Aorta (tissue), 5 donors: ENCODE data around the gene SCAF4. TPM values are rescaled to one million over a fixed set of nuclear protein-coding genes. Genes with fewer than 3 reads are reported as not detected.

Experiments used
- ATAC-seq: fragments of 200-7000 bp; cut with Tn5 transposase; one replicate; pipeline ENCODE4 v1.9.1; 2022; ENCODE audit warnings: moderate library complexity; ENCODE audit not compliant: low FRiP score
- DNase-seq, 2 donors: peaks; one replicate each; pipeline ENCODE4 v3.0.0-alpha.2; 2020
- H3K27ac ChIP-seq, 2 donors: one replicate each; pipeline ENCODE4 v1.5.1; 2013; ENCODE audit warnings: low read length in 2 of 2, mild to moderate bottlenecking in 2 of 2, moderate library complexity in 2 of 2, control low read depth in 1 of 2, inconsistent platforms in 1 of 2, low read depth in 1 of 2
- H3K27me3 ChIP-seq, 2 donors: one replicate each; pipeline ENCODE4 v1.6.1; 2013; ENCODE audit warnings: control low read depth in 1 of 2, low read length in 1 of 2, mild to moderate bottlenecking in 1 of 2, moderate library complexity in 1 of 2; ENCODE audit not compliant: insufficient read depth in 2 of 2, control insufficient read depth in 1 of 2
- H3K36me3 ChIP-seq, 2 donors: one replicate each; pipeline ENCODE4 v1.6.1; 2013; ENCODE audit warnings: control low read depth in 1 of 2, low read length in 1 of 2, mild to moderate bottlenecking in 1 of 2; ENCODE audit not compliant: insufficient read depth in 2 of 2, control insufficient read depth in 1 of 2
- H3K4me1 ChIP-seq, 2 donors: one replicate each; pipeline ENCODE4 v1.6.1; 2013; ENCODE audit warnings: low read length in 2 of 2, control low read depth in 1 of 2, mild to moderate bottlenecking in 1 of 2, moderate library complexity in 1 of 2; ENCODE audit not compliant: insufficient read depth in 2 of 2, control insufficient read depth in 1 of 2
- H3K4me3 ChIP-seq, 2 donors: one replicate each; pipeline ENCODE4 v1.5.1; 2013; ENCODE audit warnings: low read length in 2 of 2, control low read depth in 1 of 2, mild to moderate bottlenecking in 1 of 2
- H3K9me3 ChIP-seq: one replicate; pipeline ENCODE4 v1.6.1; 2013; ENCODE audit warnings: mild to moderate bottlenecking, low read length; ENCODE audit not compliant: control insufficient read depth
- WGBS, 2 donors: extraction: QIAGEN DNeasy Blood & Tissue Kit; methylation state at CpG; one replicate each; pipeline ENCODE4 v1.1.7; 2013; 5-methylcytosine and 5-hydroxymethylcytosine counted together
- intact Hi-C, 2 donors: fragments of 100-400 bp; cut with DNase I; formaldehyde crosslinking; loops; one replicate each; pipeline versions ENCODE4 v1.14.2 to v1.15.0; 2022
- polyA plus RNA-seq, 2 donors: library from polyadenylated mRNA; stranded (reverse); fragments of 200-250 nt; gene quantifications; one replicate each; pipeline ENCODE4 v1.2.3, GENCODE V29; 2013
- total RNA-seq, 2 donors: library from RNA; stranded (reverse); fragmentation: NEBNext Ultra II Directional; extraction: Animal tissue kit (Norgen Biotek cat#: 25700); gene quantifications; one replicate each; pipeline ENCODE4 v1.2.1, GENCODE V29; 2021
- donor health status: healthy with polysubstance abuse.
- donor health status: Bipolar disorder and iron deficiency.
- donor health status: DM: no; HTN: no; CAD: no.
- donor health status: DM: no; HTN: no; CAD: no.
- donor health status: DM: yes; HTN: yes; CAD: no.

The SCAF4 gene
- total and polyA plus RNA-seq, 4 donors = 5.3 to 33.9 (median 21.2) TPM

DNA sequence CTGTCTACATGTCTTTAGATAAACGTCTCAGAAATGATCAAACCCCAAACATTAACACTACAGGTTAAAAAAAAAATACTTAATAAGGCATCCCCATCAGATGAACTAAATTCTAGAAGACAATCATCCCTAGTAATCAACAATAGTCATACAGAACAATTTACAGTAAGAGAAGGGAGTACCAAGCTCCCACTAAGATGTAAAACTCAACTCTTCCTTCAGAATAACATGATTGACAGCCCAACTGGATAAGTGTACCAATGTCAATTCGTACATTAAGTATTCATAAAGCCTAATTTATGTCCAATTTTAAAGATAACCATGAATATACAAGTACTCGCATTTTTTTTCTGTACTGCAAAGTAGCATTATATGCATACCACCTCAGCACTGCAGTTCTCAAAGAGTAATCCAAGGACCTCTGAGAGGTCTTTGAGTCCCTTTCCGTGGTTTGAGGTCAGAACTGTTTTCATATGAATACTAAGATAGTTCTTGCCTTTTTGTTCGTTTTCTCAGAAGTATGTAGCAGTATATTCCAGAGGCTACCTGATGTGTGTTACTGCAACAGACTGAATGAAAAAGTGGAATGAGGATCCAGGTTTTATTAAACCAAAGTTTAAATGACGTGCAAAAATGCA is 6.6 kb downstream of the SCAF4 start:
- Histone ChIP-seq H3K9me3 (no peaks in the 10 kb centered on the region), H3K36me3 (no peaks in the 10 kb centered on the region), H3K27ac (no peak overlapping the region), H3K27me3 (no peaks in the 10 kb centered on the region), H3K4me1 (peaks cover 0 to 6% of the 10 kb centered on the region in 2 donors), H3K4me3 (no peak overlapping the region)
- 83 to 85% methylated on average over 6 of the region's 6 CpGs for WGBS, 2 donors
- DNase-seq (no peak), ATAC-seq (no peak)
- intact Hi-C loops = no loop called here

DNA sequence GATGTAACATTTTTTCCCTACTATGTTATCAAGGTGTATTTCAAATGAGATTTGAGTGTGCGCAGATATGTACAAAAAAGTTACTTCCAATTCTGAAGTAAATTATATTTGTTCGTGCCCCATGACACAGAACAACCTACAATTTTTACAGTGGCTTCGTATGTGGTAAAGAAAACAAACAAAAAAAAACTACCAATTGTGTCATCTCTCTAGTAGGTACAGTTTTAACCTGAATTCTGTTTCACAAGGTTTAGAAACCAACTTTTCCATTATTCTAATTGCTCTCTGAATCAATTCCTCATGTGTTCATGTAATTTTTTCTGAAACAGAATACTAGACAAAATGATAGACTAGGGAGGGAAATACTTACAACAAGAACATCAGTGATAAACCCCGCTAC is 7.4 kb downstream of the SCAF4 start:
- DNase-seq = no peak
- Histone ChIP-seq H3K27me3 (no peaks in the 10 kb centered on the region), H3K4me3 (no peak overlapping the region), H3K36me3 (no peaks in the 10 kb centered on the region), H3K9me3 (no peaks in the 10 kb centered on the region), H3K27ac (no peak overlapping the region), H3K4me1 (peaks cover 0 to 6% of the 10 kb centered on the region in 2 donors)
- intact Hi-C loops = no loop called here
- ATAC-seq = no peak
- WGBS, 2 donors = 86 to 87% methylated on average over 4 of the region's 4 CpGs

DNA sequence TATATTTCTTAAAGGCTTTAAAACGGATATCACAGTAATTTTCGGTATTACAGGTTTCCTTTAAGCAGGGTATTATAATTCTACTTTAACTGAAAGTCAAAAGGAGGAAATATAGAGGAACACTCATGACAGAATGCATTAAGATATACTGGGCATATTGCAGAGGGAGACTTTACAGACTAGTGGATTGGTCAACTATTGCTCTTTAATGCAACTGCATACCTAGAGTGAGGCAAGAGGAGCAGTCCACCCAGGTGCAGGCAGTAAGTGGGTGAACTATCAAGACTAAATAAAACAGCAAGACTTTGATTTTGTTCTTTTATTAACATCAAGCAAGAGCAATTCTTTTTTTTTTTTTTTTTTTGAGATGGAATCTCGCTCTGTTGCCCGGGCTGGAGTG is 10.5 kb downstream of the SCAF4 start:
- no peak for ATAC-seq
- H3K4me1 ChIP-seq = no peaks in the 10 kb centered on the region
- no peaks in the 10 kb centered on the region for H3K27me3 ChIP-seq
- no peak for DNase-seq
- WGBS, 2 donors = 77 to 91% methylated on average over 3 to 4 of the region's 4 CpGs
- no peaks in the 10 kb centered on the region for H3K36me3 ChIP-seq
- no peaks in the 10 kb centered on the region for H3K9me3 ChIP-seq
- no peak overlapping the region for H3K27ac ChIP-seq
- H3K4me3 ChIP-seq = no peak overlapping the region
- intact Hi-C loops = no loop called here

DNA sequence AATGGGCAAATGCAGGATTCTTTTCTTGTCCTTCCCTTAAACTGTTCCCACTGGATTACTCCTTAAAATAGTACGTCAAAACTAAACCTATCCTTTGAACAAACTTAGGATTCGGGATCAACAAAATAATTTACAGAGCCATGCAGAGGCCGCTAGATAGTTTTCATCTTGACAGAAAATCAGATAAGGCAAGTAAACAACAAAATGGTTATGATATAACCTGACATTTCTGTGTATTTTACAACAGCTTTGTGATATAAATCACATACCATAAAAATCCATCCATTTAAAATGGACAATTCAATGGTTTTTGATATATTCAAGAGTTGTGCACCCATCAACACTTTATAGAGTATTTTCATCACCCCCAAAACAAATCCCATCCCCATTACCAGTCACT is 11.2 kb downstream of the SCAF4 start:
- ATAC-seq (no peak), DNase-seq (no peak)
- WGBS, 2 donors = 82 to 89% methylated on average over 3 of the region's 3 CpGs
- Histone ChIP-seq H3K4me3 (no peak overlapping the region), H3K27me3 (no peaks in the 10 kb centered on the region), H3K36me3 (no peaks in the 10 kb centered on the region), H3K27ac (no peak overlapping the region), H3K9me3 (no peaks in the 10 kb centered on the region), H3K4me1 (no peaks in the 10 kb centered on the region)
- intact Hi-C loops = no loop called here

DNA sequence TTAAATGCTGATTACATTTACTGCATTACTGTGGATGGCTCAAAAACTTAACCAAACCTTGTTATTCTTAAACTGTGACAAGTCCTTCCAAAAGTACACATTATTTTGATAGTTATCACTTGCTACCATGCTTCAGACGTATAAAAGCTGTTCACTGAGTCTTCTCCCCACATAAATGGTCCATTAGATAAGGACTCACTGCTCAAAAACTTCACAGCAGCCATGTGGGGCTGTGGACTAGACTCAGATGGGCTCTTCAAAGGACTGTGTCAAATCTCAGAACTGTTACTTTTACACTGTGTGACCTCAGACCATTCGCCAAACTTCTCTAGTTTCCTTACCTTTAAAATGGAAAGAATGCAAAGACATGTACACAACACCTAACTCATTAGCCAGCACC is 11.6 kb downstream of the SCAF4 start:
- 49 to 50% methylated on average over 2 of the region's 2 CpGs for whole genome bisulfite sequencing, 2 donors
- no peak for ATAC-seq
- H3K4me1 ChIP-seq = no peaks in the 10 kb centered on the region

DNA sequence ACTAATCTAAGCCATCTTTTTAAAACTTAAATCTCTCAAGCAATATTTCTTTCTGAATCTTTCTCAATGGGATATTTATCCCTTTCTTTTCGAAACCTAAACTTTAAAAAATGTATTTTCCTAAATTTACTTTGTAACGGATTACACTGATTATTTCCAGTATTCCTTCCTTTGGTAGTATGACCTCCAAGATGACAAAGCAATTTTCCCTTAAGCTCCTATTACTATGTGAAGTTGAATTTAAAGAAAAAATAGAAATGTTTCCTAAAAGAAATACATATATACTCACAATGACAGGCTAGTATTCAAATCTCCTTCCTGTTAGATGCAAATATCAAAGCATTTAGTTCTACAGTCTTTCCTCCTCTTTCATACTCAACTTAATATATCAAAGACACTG is 15.8 kb downstream of the SCAF4 start:
- no peak overlapping the region for H3K27ac ChIP-seq
- no peaks in the 10 kb centered on the region for H3K9me3 ChIP-seq
- ATAC-seq (no peak), DNase-seq (no peak)
- no peaks in the 10 kb centered on the region for H3K36me3 ChIP-seq
- H3K4me3 ChIP-seq = no peak overlapping the region
- intact Hi-C loops = no loop called here
- WGBS, 2 donors = 74 to 80% methylated on average over 2 of the region's 2 CpGs
- no peaks in the 10 kb centered on the region for H3K27me3 ChIP-seq
- peaks cover 3 to 6% of the 10 kb centered on the region in 2 donors for H3K4me1 ChIP-seq

More for the DNA sequence above, 11.6 kb downstream of the SCAF4 start:
- Histone ChIP-seq H3K36me3 (no peaks in the 10 kb centered on the region), H3K27ac (no peak overlapping the region), H3K9me3 (no peaks in the 10 kb centered on the region), H3K4me3 (no peak overlapping the region), H3K27me3 (no peaks in the 10 kb centered on the region)
- intact Hi-C loops = no loop called here
- no peak for DNase-seq

DNA sequence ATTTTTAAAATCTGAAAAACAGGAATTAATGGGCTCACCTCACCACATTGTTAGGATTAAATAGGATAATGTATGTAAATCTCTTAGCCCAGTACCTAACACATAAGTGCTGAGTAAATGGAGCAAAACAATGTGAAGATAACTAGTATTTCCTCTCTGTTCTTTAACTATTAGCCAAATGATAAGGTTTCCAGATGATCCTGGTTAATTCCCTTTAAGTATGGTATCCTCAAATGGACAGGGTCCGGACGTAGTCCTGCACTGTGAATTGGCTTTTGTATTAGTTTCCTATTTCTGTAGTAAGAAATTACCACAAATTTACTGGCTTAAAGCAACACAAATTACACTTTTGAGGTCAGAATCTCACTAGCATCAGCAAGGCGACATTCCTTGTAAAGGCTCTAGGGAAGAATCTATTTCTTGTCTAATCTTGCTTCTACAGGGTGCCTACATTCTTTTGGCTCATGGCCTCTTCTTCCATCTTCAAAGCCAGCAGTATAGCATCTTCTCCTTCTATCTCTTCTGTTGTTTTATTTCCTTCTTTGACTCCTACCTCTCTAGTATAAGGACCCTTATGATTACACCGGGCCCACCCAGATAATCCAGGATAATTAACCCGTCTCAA is 17.1 kb downstream of the SCAF4 start:
- Histone ChIP-seq H3K27ac (no peak overlapping the region), H3K4me3 (no peak overlapping the region), H3K4me1 (peaks cover 3 to 6% of the 10 kb centered on the region in 2 donors), H3K36me3 (no peaks in the 10 kb centered on the region), H3K9me3 (no peaks in the 10 kb centered on the region), H3K27me3 (no peaks in the 10 kb centered on the region)
- 91% methylated on average over 5 of the region's 5 CpGs for WGBS, 2 donors
- no peak for DNase-seq
- intact Hi-C loops = no loop called here
- ATAC-seq = no peak

DNA sequence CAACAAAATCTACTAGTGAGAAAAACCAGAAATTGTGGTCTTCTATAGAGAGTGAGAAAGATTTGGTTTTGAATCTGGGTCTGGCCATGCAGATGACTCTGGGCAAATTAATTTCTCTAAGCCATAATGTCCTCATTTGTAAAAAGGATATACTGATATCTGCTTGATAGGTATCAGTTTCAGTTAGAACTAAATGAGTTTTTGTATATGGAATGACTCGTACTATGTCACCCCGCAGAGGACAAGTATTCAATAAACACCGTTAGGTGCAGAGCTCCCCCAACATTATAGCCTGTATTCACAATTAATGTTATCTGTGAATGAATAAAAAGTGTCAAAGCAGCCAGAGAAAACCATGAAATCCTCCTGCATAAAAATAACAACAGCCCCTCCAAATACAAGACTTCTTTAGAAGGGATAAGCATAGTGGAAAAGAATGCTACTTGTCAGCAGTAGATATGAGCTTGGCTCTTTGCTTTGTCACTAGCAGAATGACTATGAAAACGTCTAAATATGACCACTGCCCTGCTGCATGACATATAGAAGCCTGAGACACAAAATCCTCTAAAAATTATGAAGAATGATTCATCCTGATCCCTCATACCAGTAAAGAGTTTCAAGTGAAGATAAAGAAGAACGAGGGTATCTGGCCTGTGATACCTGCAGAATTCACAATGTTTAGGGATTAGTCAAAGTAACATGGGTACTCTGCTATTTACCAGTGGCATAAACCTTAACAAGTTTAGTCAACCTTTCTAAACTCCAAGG is 17.8 kb downstream of the SCAF4 start:
- Histone ChIP-seq H3K36me3 (no peaks in the 10 kb centered on the region), H3K4me1 (peaks cover 3 to 6% of the 10 kb centered on the region in 2 donors), H3K27ac (no peak overlapping the region), H3K4me3 (no peak overlapping the region), H3K9me3 (no peaks in the 10 kb centered on the region), H3K27me3 (no peaks in the 10 kb centered on the region)
- ATAC-seq (no peak), DNase-seq (no peak)
- WGBS, 2 donors = 62 to 68% methylated on average over 5 of the region's 5 CpGs
- intact Hi-C loops = no loop called here

DNA sequence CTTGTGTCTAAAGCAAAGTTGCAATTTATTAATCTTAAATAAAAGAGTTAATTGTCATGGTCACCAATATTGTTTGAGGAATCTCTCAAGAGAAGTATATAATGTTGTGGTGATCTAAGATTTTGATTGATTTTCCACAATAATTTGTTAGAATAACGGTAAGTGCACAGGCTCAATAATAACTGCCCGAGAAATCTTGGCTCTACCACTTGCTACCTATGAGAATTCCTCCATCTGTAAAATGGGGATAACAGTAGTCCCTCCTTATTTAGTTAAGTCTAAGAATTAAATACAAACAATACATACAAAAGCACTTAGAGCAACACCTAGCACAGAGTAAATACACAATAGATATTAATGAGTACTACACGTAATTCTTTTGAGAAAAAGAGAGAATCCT is 18.8 kb downstream of the SCAF4 start:
- ATAC-seq (no peak), DNase-seq (no peak)
- H3K27ac ChIP-seq = no peak overlapping the region
- H3K4me1 ChIP-seq = peaks cover 5 to 6% of the 10 kb centered on the region in 2 donors
- H3K36me3 ChIP-seq = no peaks in the 10 kb centered on the region
- H3K27me3 ChIP-seq = no peaks in the 10 kb centered on the region
- H3K4me3 ChIP-seq = no peak overlapping the region
- WGBS, 2 donors = 13 to 35% methylated on average over 3 of the region's 3 CpGs
- intact Hi-C loops = no loop called here
- no peaks in the 10 kb centered on the region for H3K9me3 ChIP-seq
